K562 (cell line): ENCODE results near the gene BAZ2A. TPM values are rescaled to one million over a fixed set of nuclear protein-coding genes. Genes with fewer than 3 reads are reported as not detected.

ENCODE experiments used
- CREM ChIP-seq: IDR thresholded peaks from 2 replicates; pipeline ENCODE4 v1.6.1; 2014; ENCODE audit warnings: antibody characterized with exemption, low read depth
- CTBP1 ChIP-seq: fragments of 450-650 bp; IDR thresholded peaks from 2 replicates; pipeline ENCODE4 v1.6.1; 2016; ENCODE audit warnings: borderline replicate concordance
- DEAF1 ChIP-seq: fragments of 450-650 bp; formaldehyde crosslinking; IDR thresholded peaks from 2 replicates; pipeline ENCODE4 v1.4.0; 2020; ENCODE audit warnings: mild to moderate bottlenecking, moderate library complexity
- MAX ChIP-seq: sonication (generic); formaldehyde crosslinking; IDR thresholded peaks from 2 replicates; pipeline ENCODE4 v1.9.0; 2022; ENCODE audit warnings: mild to moderate bottlenecking, missing genetic modification reagents
- MNT ChIP-seq, 2 experiments: fragments of 450-650 bp; conservative IDR thresholded peaks; 2 replicates each; pipeline ENCODE4 v1.6.1; 2017; ENCODE audit warnings: mild to moderate bottlenecking in 2 of 2, moderate library complexity in 2 of 2
- REST ChIP-seq, 2 experiments: fragments of 450-650 bp; formaldehyde crosslinking in 1 of 2; IDR thresholded peaks; 2 replicates each; pipeline versions ENCODE4 v1.4.0 to v1.6.1; 2014 to 2020; ENCODE audit warnings: mild to moderate bottlenecking in 2 of 2, borderline replicate concordance in 1 of 2, low read depth in 1 of 2
- TEAD4 ChIP-seq, 2 experiments: sonication (generic) in 1 of 2; formaldehyde crosslinking in 1 of 2; IDR thresholded peaks; 2 replicates each; pipeline versions ENCODE4 v1.6.1 to v1.8.0; 2012 to 2022; ENCODE audit warnings: borderline replicate concordance in 1 of 2, inconsistent platforms in 1 of 2, low read length in 1 of 2, mild to moderate bottlenecking in 1 of 2, missing genetic modification reagents in 1 of 2
- ZBTB9 ChIP-seq: fragments of 450-650 bp; formaldehyde crosslinking; IDR thresholded peaks from 2 replicates; pipeline ENCODE4 v1.4.0; 2020; ENCODE audit warnings: mild to moderate bottlenecking, moderate library complexity
- polyA plus RNA-seq, 8 experiments: library from polyadenylated mRNA; depleted of rRNA in 4 of 8; stranded (reverse) in 5 of 8; unstranded in 3 of 8; fragments of >200 nt; fragmentation: Nextera tagmentation in 2 of 8; fragmentation: Illumina TruSeq in 1 of 8; extraction: Ambion mirVana in 2 of 8; extraction: Trizol in 1 of 8; gene quantifications; 2 replicates each; pipeline versions ENCODE4 v1.2.1 to v1.2.3, GENCODE V29; 2011 to 2014; ENCODE audit warnings: inconsistent platforms in 1 of 8, missing spikeins in 1 of 8
- total RNA-seq, 7 experiments: library from RNA; depleted of rRNA in 6 of 7; stranded (reverse); fragments of >200 nt in 6 of 7; fragmentation: Illumina TruSeq in 2 of 7; extraction: Trizol in 2 of 7; gene quantifications; 2 replicates each; pipeline versions ENCODE4 v1.2.1 to v1.2.3, GENCODE V29; 2011 to 2021; ENCODE audit warnings: low replicate concordance in 1 of 7

Gene BAZ2A
- total and polyA plus RNA-seq, 9 of the 15 experiments (the other 6 are each of a cell fraction or from before 2014, with no cell fraction given) = 4.5 to 86.4 (median 26.2) TPM

- TF ChIP-seq MNT (conservative IDR thresholded peaks at IDR 0.05) (0 out of 4 replicates have a peak, but pooled peaks of 1 of the 2 experiments have one; percentile 14), MAX (CRISPR knock-in tag) (0 out of 2 replicates have a peak, but pooled peaks have one; percentile 15), TEAD4 (IDR thresholded peaks at IDR 0.05; ENCODE audit: low read length) (peak; percentile 29; the same call in 1 of the 2 replicates), TEAD4 (CRISPR knock-in tag; IDR thresholded peaks at IDR 0.05; ENCODE audit: borderline replicate concordance) (no peak), ZBTB9 (CRISPR knock-in tag) (0 out of 2 replicates have a peak, but pooled peaks have one; percentile 30), DEAF1 (CRISPR knock-in tag) (peak; percentile 64), CREM (peak; percentile 21; the same call in 1 of the 2 replicates), CTBP1 (peak; percentile 48; the same call in 1 of the 2 replicates), REST (IDR thresholded peaks at IDR 0.05; ENCODE audit: borderline replicate concordance) (peak; percentile 60; the same call in 1 of the 2 replicates), REST (CRISPR knock-in tag; IDR thresholded peaks at IDR 0.05; ENCODE audit: low read depth) (no peak)
Observed at GRCh38 chr12:56593909-56594621, 36.1 kb downstream of the BAZ2A start (continued).
